Mesenchymal stem cell (in vitro differentiated cells and primary cell): ENCODE measurements around the gene SBNO2.

Experiments
- DNase-seq: peaks from one replicate; pipeline ENCODE4 v3.0.0-alpha.2; 2013
- H2AFZ ChIP-seq: one replicate; pipeline ENCODE4 v1.6.1; 2013; ENCODE audit warnings: low read depth, mild to moderate bottlenecking, control low read depth, inconsistent platforms, low read length, moderate library complexity
- H2AK5ac ChIP-seq: 2 replicates; pipeline ENCODE4 v1.6.1; 2013; ENCODE audit warnings: low read length, moderate library complexity, mild to moderate bottlenecking, inconsistent platforms; ENCODE audit not compliant: severe bottlenecking
- H2BK120ac ChIP-seq: one replicate; pipeline ENCODE4 v1.6.1; 2013; ENCODE audit warnings: low read depth, mild to moderate bottlenecking, inconsistent platforms, low read length, moderate library complexity
- H2BK12ac ChIP-seq, 2 experiments: one replicate each; pipeline ENCODE4 v1.6.1; 2013; ENCODE audit warnings: inconsistent platforms in 2 of 2, low read length in 2 of 2, mild to moderate bottlenecking in 2 of 2, moderate library complexity in 2 of 2, control low read depth in 1 of 2
- H2BK15ac ChIP-seq: one replicate; pipeline ENCODE4 v1.6.1; 2013; ENCODE audit warnings: mild to moderate bottlenecking, low read depth, inconsistent platforms; ENCODE audit not compliant: poor library complexity, severe bottlenecking
- H2BK5ac ChIP-seq: 2 replicates; pipeline ENCODE4 v1.6.1; 2013; ENCODE audit warnings: low read depth, mild to moderate bottlenecking, low read length, control low read depth, inconsistent platforms; ENCODE audit not compliant: poor library complexity, severe bottlenecking
- H3K14ac ChIP-seq, 2 experiments: one replicate each; pipeline ENCODE4 v1.6.1; 2013; ENCODE audit warnings: inconsistent platforms in 2 of 2, low read length in 2 of 2, control low read depth in 1 of 2, mild to moderate bottlenecking in 1 of 2, moderate library complexity in 1 of 2
- H3K18ac ChIP-seq, 2 experiments: one replicate each; pipeline ENCODE4 v1.6.1; 2013; ENCODE audit warnings: inconsistent platforms in 2 of 2, low read length in 2 of 2, control low read depth in 1 of 2, low read depth in 1 of 2, mild to moderate bottlenecking in 1 of 2
- H3K23ac ChIP-seq, 2 experiments: one replicate each; pipeline ENCODE4 v1.6.1; 2013; ENCODE audit warnings: inconsistent platforms in 2 of 2, low read length in 2 of 2, mild to moderate bottlenecking in 2 of 2, moderate library complexity in 2 of 2, control low read depth in 1 of 2
- H3K27ac ChIP-seq: 2 replicates; pipeline ENCODE4 v1.5.1; 2013; ENCODE audit warnings: mild to moderate bottlenecking, moderate library complexity, low read length, control low read depth, inconsistent platforms; ENCODE audit not compliant: poor library complexity, severe bottlenecking
- H3K27me3 ChIP-seq, 2 experiments: 2 replicates each; pipeline versions ENCODE4 v1.6.1 to v1.7.0; 2013; ENCODE audit warnings: low read length in 2 of 2, mild to moderate bottlenecking in 2 of 2, moderate library complexity in 2 of 2, control low read depth in 1 of 2, inconsistent platforms in 1 of 2; ENCODE audit not compliant: control insufficient read depth in 1 of 2, insufficient read depth in 1 of 2
- H3K36me3 ChIP-seq, 2 experiments: 2 replicates each; pipeline versions ENCODE4 v1.6.1 to v1.7.0; 2013; ENCODE audit warnings: low read length in 2 of 2, control low read depth in 1 of 2, inconsistent platforms in 1 of 2, low read depth in 1 of 2, mild to moderate bottlenecking in 1 of 2; ENCODE audit not compliant: insufficient read depth in 2 of 2, control insufficient read depth in 1 of 2
- H3K4ac ChIP-seq, 2 experiments: one replicate each; pipeline ENCODE4 v1.6.1; 2013; ENCODE audit warnings: inconsistent platforms in 2 of 2, low read length in 2 of 2, mild to moderate bottlenecking in 2 of 2, moderate library complexity in 2 of 2, control low read depth in 1 of 2, low read depth in 1 of 2
- H3K4me1 ChIP-seq: 2 replicates; pipeline ENCODE4 v1.6.1; 2013; ENCODE audit warnings: low read depth, low read length, control low read depth; ENCODE audit not compliant: control insufficient read depth, insufficient read depth
- H3K4me2 ChIP-seq: 2 replicates; pipeline ENCODE4 v1.6.1; 2013; ENCODE audit warnings: low read length, mild to moderate bottlenecking, inconsistent platforms; ENCODE audit not compliant: poor library complexity, severe bottlenecking
- H3K4me3 ChIP-seq, 2 experiments: 2 replicates each; pipeline versions ENCODE4 v1.5.1 to v1.7.0; 2013; ENCODE audit warnings: low read length in 2 of 2, mild to moderate bottlenecking in 2 of 2, control low read depth in 1 of 2, low read depth in 1 of 2; ENCODE audit not compliant: insufficient read depth in 1 of 2
- H3K79me1 ChIP-seq: replicated peaks from 2 replicates; pipeline ENCODE4 v1.6.1; 2013; ENCODE audit warnings: mild to moderate bottlenecking, control low read depth, low read length, inconsistent platforms; ENCODE audit not compliant: poor library complexity, severe bottlenecking
- H3K9ac ChIP-seq: 2 replicates; pipeline ENCODE4 v1.7.0; 2013; ENCODE audit warnings: mild to moderate bottlenecking, low read length, moderate library complexity
- H3K9me3 ChIP-seq: 2 replicates; pipeline ENCODE4 v1.7.0; 2013; ENCODE audit warnings: mild to moderate bottlenecking, low read length; ENCODE audit not compliant: control insufficient read depth
- H4K8ac ChIP-seq: one replicate; pipeline ENCODE4 v1.6.1; 2013; ENCODE audit warnings: inconsistent platforms, mild to moderate bottlenecking, low read length, moderate library complexity
- H4K91ac ChIP-seq: one replicate; pipeline ENCODE4 v1.6.1; 2013; ENCODE audit warnings: mild to moderate bottlenecking, low read length, inconsistent platforms
- WGBS: methylation state at CpG from one replicate; pipeline ENCODE4 v1.1.7; 2013; ENCODE audit warnings: mixed read lengths; 5-methylcytosine and 5-hydroxymethylcytosine counted together

The SBNO2 gene

GRCh38 chr19:1105873-1106840 is 67.9 kb downstream of the SBNO2 start:
- peak overlapping the region in 1 of 2 experiments; percentile 83 for H3K4me3 ChIP-seq
- H3K9ac ChIP-seq, result peak overlapping the region; percentile 88
- H2AFZ ChIP-seq, result no peak overlapping the region
- no peak overlapping the region for H3K23ac ChIP-seq
- peaks cover 6% of the 10 kb centered on the region for H3K79me1 ChIP-seq
- 97% methylated on average over 32 of the region's 32 CpGs for WGBS
- H3K14ac ChIP-seq, result no peak overlapping the region
- no peak overlapping the region for H2BK12ac ChIP-seq
- H2BK120ac ChIP-seq, result no peak overlapping the region
- no peak overlapping the region for H2BK5ac ChIP-seq
- H4K91ac ChIP-seq, result peak overlapping the region; percentile 21
- H3K4ac ChIP-seq, result no peak overlapping the region
- peak overlapping the region; percentile 48 for H2BK15ac ChIP-seq
- no peak overlapping the region for H3K27ac ChIP-seq
- H3K36me3 ChIP-seq, result peaks cover 35 to 63% of the 10 kb centered on the region in 2 experiments
- H3K4me1 ChIP-seq, result peaks cover 42% of the 10 kb centered on the region
- no peaks in the 10 kb centered on the region for H3K27me3 ChIP-seq
- H3K9me3 ChIP-seq, result no peaks in the 10 kb centered on the region
- H3K18ac ChIP-seq, result no peak overlapping the region
- H4K8ac ChIP-seq, result peak overlapping the region; percentile 49
- H2AK5ac ChIP-seq, result peak overlapping the region; percentile 27
- DNase-seq, result no peak
- no peak overlapping the region for H3K4me2 ChIP-seq

GRCh38 chr19:1105008-1105872 is 68.8 kb downstream of the SBNO2 start:
- peak overlapping the region; percentile 48 for H3K27ac ChIP-seq
- peak overlapping the region; percentile 66 for H4K91ac ChIP-seq
- 39% methylated on average over 69 of the region's 69 CpGs for WGBS
- no peaks in the 10 kb centered on the region for H3K9me3 ChIP-seq
- H2BK5ac ChIP-seq, result no peak overlapping the region
- H2BK15ac ChIP-seq, result peak overlapping the region; percentile 93
- no peak overlapping the region for H2AK5ac ChIP-seq
- peak overlapping the region; percentile 82 to 83 for H3K4me3 ChIP-seq
- peaks cover 6% of the 10 kb centered on the region for H3K79me1 ChIP-seq
- peak overlapping the region; percentile 74 for H4K8ac ChIP-seq
- no peaks in the 10 kb centered on the region for H3K27me3 ChIP-seq
- H3K4me2 ChIP-seq, result peak overlapping the region; percentile 67
- peak; percentile 69 for DNase-seq
- peak overlapping the region in 1 of 2 experiments; percentile 63 for H3K14ac ChIP-seq
- H3K36me3 ChIP-seq, result peaks cover 27 to 54% of the 10 kb centered on the region in 2 experiments
- peak overlapping the region; percentile 88 for H3K9ac ChIP-seq
- no peak overlapping the region for H2AFZ ChIP-seq
- H3K4me1 ChIP-seq, result peaks cover 42% of the 10 kb centered on the region
- H3K23ac ChIP-seq, result peak overlapping the region; percentile 54 to 64
- peak overlapping the region; percentile 11 to 22 for H2BK12ac ChIP-seq
- H3K4ac ChIP-seq, result peak overlapping the region in 1 of 2 experiments; percentile 71
- peak overlapping the region; percentile 89 to 91 for H3K18ac ChIP-seq
- peak overlapping the region; percentile 92 for H2BK120ac ChIP-seq

- H3K27ac ChIP-seq, result peak overlapping the region; percentile 48
- peak overlapping the region; percentile 57 to 78 for H3K14ac ChIP-seq
- peaks cover 6% of the 10 kb centered on the region for H3K79me1 ChIP-seq
- H4K8ac ChIP-seq, result peak overlapping the region; percentile 85
- DNase-seq, result peak; percentile 84
- peak overlapping the region; percentile 11 to 45 for H2BK12ac ChIP-seq
- WGBS, result 0% methylated on average over 34 of the region's 93 CpGs
- peak overlapping the region; percentile 82 to 83 for H3K4me3 ChIP-seq
- H2BK15ac ChIP-seq, result peak overlapping the region; percentile 93
- peaks cover 23 to 46% of the 10 kb centered on the region in 2 experiments for H3K36me3 ChIP-seq
- peak overlapping the region; percentile 90 to 91 for H3K18ac ChIP-seq
- peak overlapping the region; percentile 85 for H2BK5ac ChIP-seq
- H2BK120ac ChIP-seq, result peak overlapping the region; percentile 99
- H2AK5ac ChIP-seq, result peak overlapping the region; percentile 56
- H4K91ac ChIP-seq, result peak overlapping the region; percentile 99
- H3K9ac ChIP-seq, result peak overlapping the region; percentile 88
- peak overlapping the region; percentile 67 for H3K4me2 ChIP-seq
- no peak overlapping the region for H2AFZ ChIP-seq
- no peaks in the 10 kb centered on the region for H3K27me3 ChIP-seq
- H3K23ac ChIP-seq, result peak overlapping the region in 1 of 2 experiments; percentile 86
- H3K4ac ChIP-seq, result peak overlapping the region; percentile 98
- H3K4me1 ChIP-seq, result peaks cover 40% of the 10 kb centered on the region
- H3K9me3 ChIP-seq, result peaks cover 3% of the 10 kb centered on the region
Measured at GRCh38 chr19:1104311-1105007, 69.6 kb downstream of the SBNO2 start.
